Smooth muscle cell (in vitro differentiated cells): ENCODE results near the gene OR10P1. TPM values are rescaled to one million over a fixed set of nuclear protein-coding genes. Genes with fewer than 3 reads are reported as not detected.

Experiments
- DNase-seq: peaks from one replicate; lab custom pipeline; 2025; ENCODE audit not compliant: unreplicated experiment; lab: John Stamatoyannopoulos, UW
- H2AFZ ChIP-seq: fragments of 200-600 bp; sonication (generic); 2 replicates; pipeline ENCODE4 v1.6.0; 2016; ENCODE audit warnings: antibody characterized with exemption, low read depth, mild to moderate bottlenecking
- H3F3A ChIP-seq: fragments of 200-600 bp; sonication (generic); 2 replicates; pipeline ENCODE4 v1.6.0; 2017; ENCODE audit warnings: antibody characterized with exemption, low read depth
- H3K27ac ChIP-seq: fragments of 200-600 bp; sonication (generic); 2 replicates; pipeline ENCODE4 v1.5.1; 2016; ENCODE audit warnings: low read depth, mild to moderate bottlenecking
- H3K27me3 ChIP-seq: fragments of 200-600 bp; sonication (generic); 2 replicates; pipeline ENCODE4 v1.6.1; 2016; ENCODE audit warnings: low read depth, mild to moderate bottlenecking
- H3K36me3 ChIP-seq: fragments of 200-600 bp; sonication (generic); 2 replicates; pipeline ENCODE4 v1.5.1; 2016; ENCODE audit warnings: low read depth
- H3K4me1 ChIP-seq: fragments of 200-600 bp; sonication (generic); 2 replicates; pipeline ENCODE4 v1.5.1; 2016; ENCODE audit warnings: low read depth
- H3K4me2 ChIP-seq: fragments of 200-600 bp; sonication (generic); 2 replicates; pipeline ENCODE4 v1.6.0; 2016; ENCODE audit warnings: mild to moderate bottlenecking
- H3K4me3 ChIP-seq: fragments of 200-600 bp; sonication (generic); 2 replicates; pipeline ENCODE4 v1.5.1; 2016; ENCODE audit warnings: mild to moderate bottlenecking
- H3K79me2 ChIP-seq: fragments of 200-600 bp; sonication (generic); 2 replicates; pipeline ENCODE4 v1.6.0; 2016; ENCODE audit warnings: low read depth, mild to moderate bottlenecking
- H3K9ac ChIP-seq: fragments of 200-600 bp; sonication (generic); 2 replicates; pipeline ENCODE4 v1.6.0; 2016; ENCODE audit warnings: low read depth
- H3K9me3 ChIP-seq: fragments of 200-600 bp; sonication (generic); replicated peaks from 2 replicates; pipeline ENCODE4 v1.5.1; 2016; ENCODE audit warnings: low read depth
- H4K20me1 ChIP-seq: fragments of 200-600 bp; sonication (generic); 2 replicates; pipeline ENCODE4 v1.6.0; 2016; ENCODE audit warnings: low read depth
- CTCF ChIP-seq: fragments of 200-600 bp; sonication (generic); IDR thresholded peaks from 2 replicates; pipeline ENCODE4 v1.5.1; 2017; ENCODE audit warnings: borderline replicate concordance, mild to moderate bottlenecking, antibody characterized with exemption; ENCODE audit not compliant: insufficient read depth, poor library complexity, severe bottlenecking
- WGBS: methylation state at CpG from one replicate; pipeline ENCODE4 v1.1.7; 2016; ENCODE audit warnings: low lambda C conversion rate; 5-methylcytosine and 5-hydroxymethylcytosine counted together
- polyA plus RNA-seq: library from polyadenylated mRNA; unstranded; fragments of >200 nt; fragmentation: Nextera tagmentation; extraction: Ambion mirVana; gene quantifications from 2 replicates; pipeline ENCODE4 v1.2.1, GENCODE V29; 2016
- total RNA-seq: library from RNA; depleted of rRNA; stranded (reverse); fragments of >200 nt; gene quantifications from 2 replicates; pipeline ENCODE4 v1.2.3, GENCODE V29; 2014

Gene OR10P1
- total and polyA plus RNA-seq, 2 experiments from 2014 or later: not detected

GRCh38 chr12:55633151-55633550 is 3.5 kb upstream of the OR10P1 start:
- Histone ChIP-seq H3K27ac (no peak overlapping the region), H3K79me2 (no peaks in the 10 kb centered on the region), H3K36me3 (no peaks in the 10 kb centered on the region), H3K9ac (no peak overlapping the region), H2AFZ (no peak overlapping the region), H3K4me3 (no peak overlapping the region), H3K4me2 (no peak overlapping the region), H3F3A (no peaks in the 10 kb centered on the region), H3K27me3 (peaks cover 7% of the 10 kb centered on the region), H4K20me1 (no peaks in the 10 kb centered on the region), H3K9me3 (no peaks in the 10 kb centered on the region), H3K4me1 (no peaks in the 10 kb centered on the region)
- 83% methylated on average over 4 of the region's 4 CpGs for WGBS
- TF ChIP-seq CTCF: no peak
- no peak for DNase-seq

GRCh38 chr12:55636116-55636655 is 506 bp upstream of the OR10P1 start:
- WGBS: 93% methylated on average over 6 of the region's 6 CpGs
- Histone ChIP-seq H3K79me2 (no peaks in the 10 kb centered on the region), H3K4me3 (no peak overlapping the region), H3K4me1 (no peaks in the 10 kb centered on the region), H3K9ac (no peak overlapping the region), H3K27ac (no peak overlapping the region), H3F3A (no peaks in the 10 kb centered on the region), H3K36me3 (no peaks in the 10 kb centered on the region), H4K20me1 (no peaks in the 10 kb centered on the region), H3K9me3 (no peaks in the 10 kb centered on the region), H3K4me2 (no peak overlapping the region), H3K27me3 (peaks cover 12% of the 10 kb centered on the region), H2AFZ (no peak overlapping the region)
- no peak for TF ChIP-seq CTCF
- DNase-seq: no peak

GRCh38 chr12:55637467-55637866 is 775 bp downstream of the OR10P1 start:
- DNase-seq: no peak
- Histone ChIP-seq H4K20me1 (no peaks in the 10 kb centered on the region), H3K36me3 (no peaks in the 10 kb centered on the region), H3F3A (no peaks in the 10 kb centered on the region), H2AFZ (no peak overlapping the region), H3K4me2 (no peak overlapping the region), H3K4me1 (no peaks in the 10 kb centered on the region), H3K9me3 (no peaks in the 10 kb centered on the region), H3K27me3 (peaks cover 12% of the 10 kb centered on the region), H3K4me3 (no peak overlapping the region), H3K79me2 (no peaks in the 10 kb centered on the region), H3K27ac (no peak overlapping the region), H3K9ac (no peak overlapping the region)
- 88% methylated on average over 15 of the region's 15 CpGs for WGBS
- no peak for TF ChIP-seq CTCF

- peaks cover 6% of the 10 kb centered on the region for H3K27me3 ChIP-seq
- H4K20me1 ChIP-seq: no peaks in the 10 kb centered on the region
- H3K9ac ChIP-seq: no peak overlapping the region
- H3K36me3 ChIP-seq: no peaks in the 10 kb centered on the region
- no peak overlapping the region for H2AFZ ChIP-seq
- H3K79me2 ChIP-seq: no peaks in the 10 kb centered on the region
- WGBS: 79% methylated on average over 7 of the region's 7 CpGs
- H3K9me3 ChIP-seq: no peaks in the 10 kb centered on the region
- H3F3A ChIP-seq: no peaks in the 10 kb centered on the region
- H3K27ac ChIP-seq: no peak overlapping the region
- no peak overlapping the region for H3K4me2 ChIP-seq
- no peak overlapping the region for H3K4me3 ChIP-seq
- TF ChIP-seq CTCF: no peak
- H3K4me1 ChIP-seq: no peaks in the 10 kb centered on the region
- no peak for DNase-seq
Measured at GRCh38 chr12:55641595-55641994, 4.9 kb downstream of the OR10P1 start.
